Activated T-helper 1 cell treated with anti-CD3 and anti-CD28 coated beads, Interleukin-12 subunit alpha, Interleukin-12 subunit beta, Interleukin-2, Interleukin-4 antibody, amounts not matched to agents 30 ng/mL and 10 ng/mL and 1 ng/mL, durations not matched to agents 14 hours and 24 hours and 36 hours (primary cell): ENCODE data around the gene PDZRN4. TPM values are rescaled to one million over a fixed set of nuclear protein-coding genes. Genes with fewer than 3 reads are reported as not detected.
A peak's percentile ranks its signal among the peaks of the same experiment; 100 is the strongest.
"Not testable (repeated sequence)": the region's sequence is repeated elsewhere in the genome, so short reads cannot be mapped to it uniquely, and the experiment has no call there.

Experiments
- DNase-seq: peaks from one replicate; pipeline ENCODE4 v3.0.0; 2021; ENCODE audit warnings: low spot score
- H3K27ac Mint-ChIP-seq: one replicate; pipeline ENCODE4 v1.8.0; 2021; ENCODE audit warnings: mild to moderate bottlenecking, mixed read lengths
- H3K27me3 Mint-ChIP-seq: one replicate; pipeline ENCODE4 v1.8.0; 2022; ENCODE audit warnings: mild to moderate bottlenecking, moderate library complexity, mixed read lengths; ENCODE audit not compliant: insufficient read depth
- H3K36me3 Mint-ChIP-seq: one replicate; pipeline ENCODE4 v1.8.0; 2021; ENCODE audit warnings: low read depth, mixed read lengths
- H3K4me1 Mint-ChIP-seq: one replicate; pipeline ENCODE4 v1.8.0; 2021; ENCODE audit warnings: low read depth, mixed read lengths
- H3K4me3 Mint-ChIP-seq: one replicate; pipeline ENCODE4 v1.8.0; 2021; ENCODE audit warnings: mild to moderate bottlenecking, moderate library complexity, mixed read lengths
- H3K9me3 Mint-ChIP-seq: one replicate; pipeline ENCODE4 v1.8.0; 2021; ENCODE audit warnings: mixed read lengths
- intact Hi-C: fragments of 100-400 bp; cut with micrococcal nuclease; formaldehyde crosslinking; loops from one replicate; pipeline ENCODE4 v1.15.1; 2024
- total RNA-seq: library from RNA; stranded (reverse); gene quantifications from 2 replicates; pipeline ENCODE4 v1.2.3, GENCODE V29; 2022

Gene PDZRN4
- total RNA-seq, 1 donor from 2014 or later: not detected

DNA sequence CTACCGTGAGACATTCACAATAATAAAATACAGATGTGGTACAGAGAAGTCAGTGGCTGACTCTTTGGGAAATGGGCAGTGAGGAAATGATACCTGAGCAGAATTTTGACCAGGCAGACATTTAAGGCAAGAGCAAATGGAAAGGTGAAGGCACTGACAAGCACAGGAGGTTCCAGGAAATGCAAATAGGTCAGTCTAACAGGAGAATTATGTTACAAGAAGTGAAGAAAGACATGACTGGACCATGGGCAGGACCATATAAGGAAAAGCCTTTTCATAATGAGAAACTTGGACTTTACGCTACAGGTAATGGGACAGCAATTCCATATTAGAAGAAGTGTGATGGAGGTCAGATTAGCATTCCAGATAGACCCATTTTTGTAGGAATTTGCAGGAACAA lies 338.9 kb downstream of the PDZRN4 start:
- Mint-ChIP-seq H3K9me3 (no peaks in the 10 kb centered on the region), H3K4me1 (peaks cover 3% of the 10 kb centered on the region), H3K4me3 (no peak overlapping the region), H3K36me3 (no peaks in the 10 kb centered on the region), H3K27me3 (no peaks in the 10 kb centered on the region), H3K27ac (no peak overlapping the region)
- intact Hi-C loops: no loop called here
- no peak for DNase-seq

- Mint-ChIP-seq H3K27me3 (no peaks in the 10 kb centered on the region), H3K36me3 (no peaks in the 10 kb centered on the region), H3K4me1 (no peaks in the 10 kb centered on the region), H3K27ac (no peak overlapping the region), H3K9me3 (no peaks in the 10 kb centered on the region), H3K4me3 (no peak overlapping the region)
- intact Hi-C loops: no loop called here
- no peak for DNase-seq
Observed at GRCh38 chr12:41527534-41528116, 339.5 kb downstream of the PDZRN4 start.

GRCh38 chr12:41528874-41529273 lies 340.8 kb downstream of the PDZRN4 start:
- no peaks in the 10 kb centered on the region for H3K4me1 Mint-ChIP-seq
- no peak overlapping the region for H3K27ac Mint-ChIP-seq
- no peak overlapping the region for H3K4me3 Mint-ChIP-seq
- intact Hi-C loops: no loop called here
- DNase-seq: no peak
- H3K36me3 Mint-ChIP-seq: no peaks in the 10 kb centered on the region
- no peaks in the 10 kb centered on the region for H3K9me3 Mint-ChIP-seq
- H3K27me3 Mint-ChIP-seq: no peaks in the 10 kb centered on the region

DNA sequence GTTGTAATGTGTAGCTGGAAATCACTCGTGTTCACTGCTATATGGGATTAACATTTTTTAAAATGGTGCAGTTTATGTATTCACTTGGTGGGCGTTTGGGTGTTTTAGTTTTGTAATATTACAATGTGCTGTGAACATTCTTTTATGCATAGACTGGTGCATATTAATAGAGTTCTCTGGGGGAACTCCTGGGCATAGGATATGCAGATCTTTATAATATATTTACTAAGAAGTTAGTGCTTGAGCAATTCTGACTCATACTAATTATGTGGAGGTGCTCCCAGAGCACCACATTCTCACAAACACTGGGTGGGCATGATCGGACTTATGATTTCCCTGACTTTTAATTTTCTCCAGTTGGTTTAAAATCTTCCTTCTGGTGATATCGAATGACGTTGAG lies 342.3 kb downstream of the PDZRN4 start:
- Mint-ChIP-seq H3K4me1 (no peaks in the 10 kb centered on the region), H3K4me3 (no peak overlapping the region), H3K27me3 (no peaks in the 10 kb centered on the region), H3K36me3 (no peaks in the 10 kb centered on the region), H3K9me3 (no peaks in the 10 kb centered on the region), H3K27ac (no peak overlapping the region)
- intact Hi-C loops: no loop called here
- no peak for DNase-seq

DNA sequence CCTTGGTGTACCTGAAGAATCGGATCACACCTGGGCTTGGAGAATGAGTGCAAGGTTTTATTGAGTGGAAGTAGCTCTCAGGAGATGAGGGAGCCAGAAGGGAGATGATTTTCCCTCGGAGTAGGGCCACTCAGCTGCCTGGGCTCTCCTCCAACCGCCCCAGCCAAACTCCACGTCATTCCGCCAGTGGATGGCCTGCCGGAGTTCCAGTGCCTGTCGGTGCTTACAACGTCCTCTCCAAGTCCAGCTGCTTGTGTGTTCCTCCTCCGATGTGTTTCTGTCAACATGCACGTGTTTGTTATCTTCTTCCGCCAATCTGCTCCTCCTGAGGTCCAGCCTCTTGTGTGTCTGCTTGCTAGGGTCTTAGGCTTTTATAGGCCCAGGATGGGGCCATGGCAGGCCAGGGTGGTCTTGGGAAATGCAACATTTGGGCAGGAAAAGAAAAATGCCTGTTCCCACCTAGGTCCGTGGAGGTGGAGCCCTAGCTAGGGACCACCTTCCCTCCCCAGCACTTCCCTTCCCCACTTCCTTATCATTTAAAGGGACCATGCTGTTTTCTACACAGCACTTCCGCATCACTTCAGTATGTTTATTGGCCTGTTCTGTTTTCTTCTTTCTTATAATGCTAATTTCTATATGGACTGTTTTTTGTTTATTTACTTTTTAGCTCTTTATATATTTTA lies 343.2 kb downstream of the PDZRN4 start:
- DNase-seq: no peak
- H3K9me3 Mint-ChIP-seq: no peaks in the 10 kb centered on the region
- H3K4me3 Mint-ChIP-seq: no peak overlapping the region
- no peaks in the 10 kb centered on the region for H3K36me3 Mint-ChIP-seq
- H3K27me3 Mint-ChIP-seq: no peaks in the 10 kb centered on the region
- H3K27ac Mint-ChIP-seq: no peak overlapping the region
- peaks cover 2% of the 10 kb centered on the region for H3K4me1 Mint-ChIP-seq
- intact Hi-C loops: no loop called here

DNA sequence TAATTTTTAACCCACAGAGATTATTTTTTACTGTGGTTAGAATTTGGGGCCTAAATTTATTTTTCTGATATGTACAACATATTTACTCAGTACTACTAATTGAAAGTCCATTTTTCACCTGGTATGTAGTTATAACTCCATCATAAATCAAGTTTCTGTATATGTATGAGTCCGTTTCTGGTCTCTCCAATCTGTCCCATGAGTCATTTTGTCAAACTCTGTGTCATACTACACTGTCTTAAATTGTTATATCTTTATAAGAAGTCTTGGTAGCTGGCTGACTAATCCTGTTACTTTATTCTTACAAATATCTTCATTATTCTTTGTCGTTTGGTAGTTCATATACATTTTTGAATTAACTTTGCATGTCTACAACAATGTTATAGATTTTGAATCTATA lies 344.0 kb downstream of the PDZRN4 start:
- Mint-ChIP-seq H3K27ac (no peak overlapping the region), H3K9me3 (no peaks in the 10 kb centered on the region), H3K36me3 (no peaks in the 10 kb centered on the region), H3K27me3 (no peaks in the 10 kb centered on the region), H3K4me3 (no peak overlapping the region), H3K4me1 (peaks cover 10% of the 10 kb centered on the region)
- no peak for DNase-seq
- intact Hi-C loops: no loop called here

DNA sequence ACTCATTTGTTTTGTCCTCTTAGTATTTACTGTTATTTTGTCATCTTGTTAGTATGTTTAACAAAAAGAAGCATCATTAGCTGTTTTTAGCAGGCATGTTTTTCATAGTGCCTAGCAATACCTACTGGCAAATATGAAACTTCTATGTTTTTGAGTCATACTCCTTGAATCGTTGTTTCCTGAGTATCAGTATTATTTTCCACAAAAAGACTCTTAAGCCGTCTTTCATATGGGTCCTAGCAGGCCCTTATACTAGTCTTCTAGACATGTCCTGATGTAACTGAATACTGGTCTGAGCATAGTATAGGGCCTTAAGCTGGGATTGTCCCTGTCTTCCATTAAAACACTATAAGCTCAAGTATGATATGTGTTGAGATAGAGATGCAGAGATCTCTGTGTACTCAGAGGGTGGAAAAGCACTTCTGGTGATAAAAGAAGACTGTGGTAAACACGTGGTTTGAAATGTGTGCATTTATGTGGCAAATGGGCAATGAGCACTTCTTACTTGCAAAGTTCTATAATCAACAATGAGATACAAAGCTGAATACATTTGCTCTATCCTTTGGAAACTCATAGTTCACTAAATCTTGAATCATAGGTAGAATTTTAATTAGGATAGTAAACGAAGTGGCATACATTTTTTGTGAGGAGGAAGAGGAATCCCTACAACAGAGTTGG lies 348.8 kb downstream of the PDZRN4 start:
- no peaks in the 10 kb centered on the region for H3K9me3 Mint-ChIP-seq
- H3K27ac Mint-ChIP-seq: peak overlapping the region; percentile 79
- peaks cover 15% of the 10 kb centered on the region for H3K4me1 Mint-ChIP-seq
- H3K4me3 Mint-ChIP-seq: no peak overlapping the region
- H3K36me3 Mint-ChIP-seq: no peaks in the 10 kb centered on the region
- intact Hi-C loops: loop anchor here (2.0 kb wide), 1 partner anchor 16 kb away; no protein-coding TSS in a partner anchor
- peaks cover 2% of the 10 kb centered on the region for H3K27me3 Mint-ChIP-seq
- DNase-seq: no peak

DNA sequence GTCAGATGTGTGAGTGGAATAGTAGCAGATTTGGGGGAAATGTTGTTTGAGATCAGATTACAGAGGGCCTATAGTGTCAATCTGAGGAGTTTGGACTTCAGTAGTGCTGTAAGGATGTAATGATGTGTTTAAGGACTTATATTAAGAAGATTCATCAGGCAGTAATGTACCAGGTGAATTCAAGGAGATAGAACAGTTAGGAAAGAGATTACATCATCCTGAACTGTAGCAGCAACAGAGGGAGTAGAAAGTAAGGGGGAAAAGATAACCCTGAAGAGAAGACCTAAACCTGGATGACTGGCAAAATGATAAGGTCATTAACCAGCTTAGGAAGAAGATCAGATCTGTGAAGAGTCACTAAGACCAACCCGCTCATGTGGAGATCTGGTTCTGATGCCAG lies 349.4 kb downstream of the PDZRN4 start:
- DNase-seq: no peak
- intact Hi-C loops: loop anchor here (2.0 kb wide), 1 partner anchor 17 kb away; no protein-coding TSS in a partner anchor
- Mint-ChIP-seq H3K4me1 (peaks cover 15% of the 10 kb centered on the region), H3K36me3 (no peaks in the 10 kb centered on the region), H3K27ac (peak overlapping the region; percentile 0), H3K4me3 (no peak overlapping the region), H3K9me3 (no peaks in the 10 kb centered on the region), H3K27me3 (peaks cover 2% of the 10 kb centered on the region)

DNA sequence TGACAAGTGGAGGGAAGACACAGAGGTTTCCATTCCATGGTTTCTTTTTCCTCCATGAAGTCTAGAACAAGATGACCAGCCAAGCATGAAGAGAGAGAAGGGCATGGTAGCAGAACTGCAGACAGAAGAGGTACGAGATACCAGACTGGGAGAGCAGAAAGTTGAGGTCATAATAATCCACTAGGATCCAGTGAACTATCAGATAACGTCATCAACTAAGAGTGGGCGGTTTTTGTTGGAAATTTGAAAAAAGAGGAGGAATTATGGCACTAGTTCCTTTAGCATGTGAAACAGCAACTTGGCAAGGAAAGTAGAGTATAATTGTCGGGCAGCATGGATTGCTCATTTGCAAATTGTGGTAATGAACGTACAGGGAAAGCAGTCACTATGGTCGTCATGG lies 357.6 kb downstream of the PDZRN4 start:
- Mint-ChIP-seq H3K36me3 (no peaks in the 10 kb centered on the region), H3K9me3 (no peaks in the 10 kb centered on the region), H3K27ac (no peak overlapping the region), H3K4me1 (no peaks in the 10 kb centered on the region), H3K4me3 (no peak overlapping the region), H3K27me3 (peaks cover under 1% of the 10 kb centered on the region)
- intact Hi-C loops: no loop called here
- DNase-seq: no peak

- H3K36me3 Mint-ChIP-seq, H3K4me3 Mint-ChIP-seq, DNase-seq, intact Hi-C loops, H3K27me3 Mint-ChIP-seq, H3K4me1 Mint-ChIP-seq, H3K27ac Mint-ChIP-seq, H3K9me3 Mint-ChIP-seq: not testable (repeated sequence)
Observed at GRCh38 chr12:41547071-41547470, 359.0 kb downstream of the PDZRN4 start.

DNA sequence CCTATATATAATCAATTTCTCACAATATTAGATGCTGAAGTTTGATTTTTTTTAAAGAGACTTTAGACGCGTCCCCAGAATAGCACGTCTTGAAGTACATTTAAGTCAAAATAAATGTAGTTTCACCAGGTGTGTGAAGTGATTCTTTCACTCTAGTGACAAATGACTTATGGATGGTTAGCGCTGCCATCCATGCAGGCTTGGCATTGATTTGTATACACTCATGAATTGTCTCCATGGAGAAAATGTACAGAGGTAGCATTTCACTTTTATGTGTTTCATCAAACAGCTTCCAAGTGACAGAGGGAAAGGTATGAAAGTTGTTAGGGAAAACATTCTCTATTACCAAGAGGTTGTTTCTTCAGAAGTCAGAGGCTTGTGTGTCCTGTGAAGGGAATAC lies 360.8 kb downstream of the PDZRN4 start:
- Mint-ChIP-seq H3K27me3 (no peaks in the 10 kb centered on the region), H3K9me3 (no peaks in the 10 kb centered on the region), H3K27ac (no peak overlapping the region), H3K36me3 (no peaks in the 10 kb centered on the region), H3K4me1 (no peaks in the 10 kb centered on the region), H3K4me3 (no peak overlapping the region)
- DNase-seq: no peak
- intact Hi-C loops: no loop called here

- no peaks in the 10 kb centered on the region for H3K36me3 Mint-ChIP-seq
- no peaks in the 10 kb centered on the region for H3K9me3 Mint-ChIP-seq
- H3K27ac Mint-ChIP-seq: no peak overlapping the region
- H3K4me3 Mint-ChIP-seq: no peak overlapping the region
- no peaks in the 10 kb centered on the region for H3K4me1 Mint-ChIP-seq
- DNase-seq: no peak
- intact Hi-C loops: no loop called here
- no peaks in the 10 kb centered on the region for H3K27me3 Mint-ChIP-seq
Observed at GRCh38 chr12:41552588-41552987, 364.5 kb downstream of the PDZRN4 start.

DNA sequence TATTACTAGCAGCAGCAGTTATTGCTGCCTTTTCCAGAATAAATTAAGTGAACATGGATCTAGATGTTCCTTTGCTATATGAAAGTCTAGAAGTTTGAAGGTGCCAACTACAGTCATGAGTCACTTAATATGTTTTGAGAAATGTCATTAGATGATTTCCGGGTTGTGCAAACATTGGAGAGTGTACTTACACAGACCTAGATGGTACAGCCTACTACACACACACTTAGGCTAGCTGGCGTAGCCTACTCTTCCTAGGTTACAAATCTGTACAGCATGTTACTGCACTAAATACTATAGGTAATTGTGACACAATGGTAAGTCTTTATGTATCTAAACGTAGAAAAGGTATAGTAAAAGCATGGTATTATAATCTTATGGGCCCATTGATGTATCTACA lies 368.1 kb downstream of the PDZRN4 start:
- no peaks in the 10 kb centered on the region for H3K36me3 Mint-ChIP-seq
- H3K27ac Mint-ChIP-seq: no peak overlapping the region
- intact Hi-C loops: no loop called here
- H3K9me3 Mint-ChIP-seq: no peaks in the 10 kb centered on the region
- H3K4me3 Mint-ChIP-seq: no peak overlapping the region
- no peak for DNase-seq
- H3K4me1 Mint-ChIP-seq: no peaks in the 10 kb centered on the region
- H3K27me3 Mint-ChIP-seq: no peaks in the 10 kb centered on the region
